ENCODE data around the gene NRG2. TPM values are rescaled to one million over a fixed set of nuclear protein-coding genes. Genes with fewer than 3 reads are reported as not detected.

The NRG2 gene
- total RNA-seq, 4 donors from 2014 or later = 4.5 to 7.0 (median 5.4) TPM

- TF ChIP-seq POLR2A (IDR thresholded peaks at IDR 0.05) = no peak
- TF ChIP-seq POLR2AphosphoS5 (IDR thresholded peaks at IDR 0.05) = no peak
- no peak for TF ChIP-seq EP300 (IDR thresholded peaks at IDR 0.05)
- TF ChIP-seq CTCF (IDR thresholded peaks at IDR 0.05) = no peak
- DNase-seq (ENCODE audit: low spot score in 2 of 2) = no peak
- Histone ChIP-seq H3K27ac (no peak overlapping the region), H3K4me1 (no peaks in the 10 kb centered on the region), H3K27me3 (peaks cover 22% of the 10 kb centered on the region), H3K4me3 (no peak overlapping the region), H3K36me3 (no peaks in the 10 kb centered on the region), H3K9me3 (no peaks in the 10 kb centered on the region)
- WGBS = 81% methylated on average over 4 of the region's 4 CpGs
These were observed 37.9 kb downstream of the NRG2 start for GRCh38 chr5:140005145-140005591.

GRCh38 chr5:140004174-140004573 is 38.9 kb downstream of the NRG2 start:
- H3K9me3 ChIP-seq = no peaks in the 10 kb centered on the region
- TF ChIP-seq POLR2AphosphoS5 (IDR thresholded peaks at IDR 0.05) (no peak), CTCF (IDR thresholded peaks at IDR 0.05) (no peak), EP300 (IDR thresholded peaks at IDR 0.05) (no peak), POLR2A (IDR thresholded peaks at IDR 0.05) (no peak)
- no peak for DNase-seq (ENCODE audit: low spot score in 2 of 2)
- H3K27ac ChIP-seq = no peak overlapping the region
- 87% methylated on average over 2 of the region's 2 CpGs for WGBS
- H3K27me3 ChIP-seq = peaks cover 23% of the 10 kb centered on the region
- no peak overlapping the region for H3K4me3 ChIP-seq
- H3K4me1 ChIP-seq = no peaks in the 10 kb centered on the region
- no peaks in the 10 kb centered on the region for H3K36me3 ChIP-seq

GRCh38 chr5:140003519-140003918 is 39.6 kb downstream of the NRG2 start:
- no peak for DNase-seq (ENCODE audit: low spot score in 2 of 2)
- Histone ChIP-seq H3K36me3 (no peaks in the 10 kb centered on the region), H3K27ac (no peak overlapping the region), H3K4me3 (no peak overlapping the region), H3K4me1 (no peaks in the 10 kb centered on the region), H3K9me3 (no peaks in the 10 kb centered on the region), H3K27me3 (peaks cover 23% of the 10 kb centered on the region)
- WGBS = 97% methylated on average over 1 of the region's 1 CpG
- TF ChIP-seq POLR2A (IDR thresholded peaks at IDR 0.05) (no peak), CTCF (IDR thresholded peaks at IDR 0.05) (no peak), EP300 (IDR thresholded peaks at IDR 0.05) (no peak), POLR2AphosphoS5 (IDR thresholded peaks at IDR 0.05) (no peak)

- WGBS = 73% methylated on average over 10 of the region's 10 CpGs
- no peak for TF ChIP-seq EP300 (IDR thresholded peaks at IDR 0.05)
- no peak for TF ChIP-seq POLR2A (IDR thresholded peaks at IDR 0.05)
- TF ChIP-seq POLR2AphosphoS5 (IDR thresholded peaks at IDR 0.05) = no peak
- no peak for TF ChIP-seq CTCF (IDR thresholded peaks at IDR 0.05)
- H3K9me3 ChIP-seq = no peaks in the 10 kb centered on the region
- peaks cover 15% of the 10 kb centered on the region for H3K27me3 ChIP-seq
- H3K4me1 ChIP-seq = no peaks in the 10 kb centered on the region
- no peak overlapping the region for H3K27ac ChIP-seq
- DNase-seq (ENCODE audit: low spot score in 2 of 2) = no peak
- H3K4me3 ChIP-seq = no peak overlapping the region
- no peaks in the 10 kb centered on the region for H3K36me3 ChIP-seq
These were observed 42.8 kb downstream of the NRG2 start for GRCh38 chr5:140000332-140000731.

- Histone ChIP-seq H3K27ac (no peak overlapping the region), H3K36me3 (no peaks in the 10 kb centered on the region), H3K4me3 (no peak overlapping the region), H3K4me1 (no peaks in the 10 kb centered on the region), H3K27me3 (peaks cover 12% of the 10 kb centered on the region), H3K9me3 (no peaks in the 10 kb centered on the region)
- WGBS = 69% methylated on average over 3 of the region's 3 CpGs
- TF ChIP-seq POLR2A (IDR thresholded peaks at IDR 0.05) (no peak), POLR2AphosphoS5 (IDR thresholded peaks at IDR 0.05) (no peak), EP300 (IDR thresholded peaks at IDR 0.05) (no peak), CTCF (IDR thresholded peaks at IDR 0.05) (no peak)
- no peak for DNase-seq (ENCODE audit: low spot score in 2 of 2)
These were observed 44.3 kb downstream of the NRG2 start for GRCh38 chr5:139998837-139999236.
